ENCODE results near the gene RAB4A. TPM values are rescaled to one million over a fixed set of nuclear protein-coding genes. Genes with fewer than 3 reads are reported as not detected.
A peak's percentile ranks its signal among the peaks of the same experiment; 100 is the strongest.

Gene RAB4A
- total RNA-seq, 4 donors from 2014 or later, result 31.5 to 49.2 (median 39.9) TPM

DNA sequence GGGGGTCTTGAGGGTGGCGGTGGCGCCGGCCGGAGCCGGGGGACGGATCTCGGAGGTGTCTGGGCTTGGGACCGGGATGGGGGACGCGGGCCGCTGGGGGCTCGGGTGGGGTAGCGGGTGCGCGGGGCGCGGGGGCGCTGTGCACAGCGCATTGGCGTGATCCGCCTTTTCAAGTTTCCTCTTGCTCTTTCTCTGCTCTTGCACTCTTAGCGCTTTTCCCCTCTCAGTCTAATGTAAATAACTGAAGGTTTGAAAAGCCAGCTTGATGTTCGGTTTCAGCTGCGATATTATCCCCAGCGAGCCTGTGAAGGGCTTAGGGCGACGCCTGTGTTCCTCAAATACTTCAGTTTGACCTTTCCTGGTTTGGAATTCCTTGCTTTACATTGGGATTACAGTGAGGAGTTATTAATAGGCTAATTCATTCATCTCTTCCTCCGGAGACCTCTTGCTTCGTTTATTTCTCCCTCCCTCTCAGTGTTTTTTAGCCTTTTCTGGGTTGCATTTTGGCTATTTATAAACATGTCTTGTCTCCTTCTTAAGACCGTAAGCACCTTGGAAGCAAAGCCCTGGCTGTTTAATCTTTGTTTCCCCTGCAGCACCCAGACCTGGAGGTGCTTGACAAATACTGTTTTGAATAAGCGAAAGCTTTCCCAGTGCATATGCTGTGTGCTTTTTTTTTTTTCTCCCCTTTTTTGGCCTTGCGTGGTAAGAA, 693 bp downstream of the RAB4A start:
- H3K4me1 ChIP-seq, result peaks cover 0 to 4% of the 10 kb centered on the region in 2 donors
- TF ChIP-seq POLR2A (IDR thresholded peaks at IDR 0.05) (no peak), CTCF (IDR thresholded peaks at IDR 0.05) (peak in 1 of 4 experiments; percentile 17)
- H3K36me3 ChIP-seq, result no peaks in the 10 kb centered on the region
- H3K9me3 ChIP-seq, result no peaks in the 10 kb centered on the region
- H3K27ac ChIP-seq, result peak overlapping the region; percentile 55 to 85
- intact Hi-C loops (cut with DNase I; ENCODE audit: low total_unique reads), result no loop called here
- DNase-seq, result no peak
- H3K4me3 ChIP-seq, result peak overlapping the region; percentile 47 to 94
- H3K27me3 ChIP-seq, result no peaks in the 10 kb centered on the region

DNA sequence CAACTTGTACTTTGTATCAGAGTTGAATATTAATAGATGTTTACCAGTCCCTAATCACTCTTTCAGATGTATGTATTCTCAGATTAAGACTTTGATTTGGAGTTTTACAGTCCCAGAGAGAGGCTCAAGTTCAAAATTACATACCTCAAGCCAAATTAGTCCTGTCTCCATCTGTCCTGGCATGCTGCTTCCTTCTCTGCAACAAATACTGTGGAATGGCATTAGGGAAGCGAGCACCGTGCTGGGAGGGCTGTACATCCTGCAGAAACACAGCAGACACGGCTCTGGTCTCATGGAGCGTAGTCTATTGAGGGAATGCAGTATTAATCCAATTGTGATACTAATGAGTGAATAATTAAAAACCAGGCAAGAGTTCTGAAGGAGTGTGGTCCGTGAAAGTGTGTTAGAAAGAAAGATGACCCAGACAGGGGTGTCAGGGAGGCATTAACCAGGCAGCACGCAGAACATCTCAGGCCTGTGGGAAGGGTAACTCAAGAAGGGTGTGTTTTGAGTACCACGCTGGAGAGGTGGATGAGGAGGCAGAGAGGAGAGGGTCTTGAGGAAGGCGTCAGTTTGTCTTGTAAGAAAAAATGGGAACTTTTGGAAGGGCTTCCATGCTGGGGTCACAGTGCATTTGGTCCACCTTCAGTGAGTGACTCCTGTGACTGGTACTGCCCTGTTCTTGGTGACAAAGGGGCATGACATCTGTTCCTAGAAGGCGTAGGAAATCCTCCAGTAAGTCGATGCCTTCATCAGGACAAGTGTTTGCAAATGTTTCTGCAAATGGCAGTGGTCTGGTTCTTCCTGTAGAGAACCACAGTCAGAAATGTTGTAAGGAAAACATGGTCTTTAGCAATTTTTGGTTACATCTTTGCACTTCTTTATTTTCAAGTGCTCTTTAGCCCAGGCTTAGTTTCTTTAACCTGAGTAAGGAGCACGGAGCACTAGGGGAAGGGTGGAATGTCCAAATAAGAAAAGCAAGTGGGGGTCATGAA, 1.6 kb downstream of the RAB4A start:
- no peak for DNase-seq
- intact Hi-C loops (cut with DNase I; ENCODE audit: low total_unique reads), result no loop called here
- Histone ChIP-seq H3K4me3 (peak overlapping the region; percentile 47 to 94), H3K36me3 (no peaks in the 10 kb centered on the region), H3K27me3 (no peaks in the 10 kb centered on the region), H3K27ac (peak overlapping the region in 1 of 2 donors; percentile 55), H3K4me1 (peaks cover 0 to 4% of the 10 kb centered on the region in 2 donors), H3K9me3 (no peaks in the 10 kb centered on the region)
- TF ChIP-seq POLR2A (IDR thresholded peaks at IDR 0.05) (no peak), CTCF (IDR thresholded peaks at IDR 0.05) (no peak)

GRCh38 chr1:229273507-229274232, 2.8 kb downstream of the RAB4A start:
- intact Hi-C loops (cut with DNase I; ENCODE audit: low total_unique reads), result no loop called here
- Histone ChIP-seq H3K27me3 (no peaks in the 10 kb centered on the region), H3K4me3 (no peak overlapping the region), H3K9me3 (no peaks in the 10 kb centered on the region), H3K27ac (no peak overlapping the region), H3K36me3 (no peaks in the 10 kb centered on the region), H3K4me1 (peaks cover 0 to 4% of the 10 kb centered on the region in 2 donors)
- no peak for DNase-seq
- TF ChIP-seq CTCF (IDR thresholded peaks at IDR 0.05) (no peak), POLR2A (IDR thresholded peaks at IDR 0.05) (no peak)

GRCh38 chr1:229275005-229275404, 4.1 kb downstream of the RAB4A start:
- DNase-seq, result no peak
- H3K27ac ChIP-seq, result no peak overlapping the region
- no peaks in the 10 kb centered on the region for H3K27me3 ChIP-seq

More at GRCh38 chr1:229275005-229275404, 4.1 kb downstream of the RAB4A start:
- TF ChIP-seq POLR2A (IDR thresholded peaks at IDR 0.05) (no peak), CTCF (IDR thresholded peaks at IDR 0.05) (no peak)
- H3K36me3 ChIP-seq, result no peaks in the 10 kb centered on the region
- H3K4me1 ChIP-seq, result peaks cover 0 to 4% of the 10 kb centered on the region in 2 donors
- H3K9me3 ChIP-seq, result no peaks in the 10 kb centered on the region
- H3K4me3 ChIP-seq, result no peak overlapping the region
- intact Hi-C loops (cut with DNase I; ENCODE audit: low total_unique reads), result no loop called here

All from uterus (tissue), 4 donors.